NCI-H2227 treated with DMSO at 0.1 percent for 48 hours (cell line): ENCODE results near the gene TMEM50B.
"Not testable (repeated sequence)": the region's sequence is repeated elsewhere in the genome, so short reads cannot be mapped to it uniquely, and the experiment has no call there.

Experiments
- DNase-seq: peaks from one replicate; lab custom pipeline; 2025; lab: John Stamatoyannopoulos, UW

The TMEM50B gene

DNA sequence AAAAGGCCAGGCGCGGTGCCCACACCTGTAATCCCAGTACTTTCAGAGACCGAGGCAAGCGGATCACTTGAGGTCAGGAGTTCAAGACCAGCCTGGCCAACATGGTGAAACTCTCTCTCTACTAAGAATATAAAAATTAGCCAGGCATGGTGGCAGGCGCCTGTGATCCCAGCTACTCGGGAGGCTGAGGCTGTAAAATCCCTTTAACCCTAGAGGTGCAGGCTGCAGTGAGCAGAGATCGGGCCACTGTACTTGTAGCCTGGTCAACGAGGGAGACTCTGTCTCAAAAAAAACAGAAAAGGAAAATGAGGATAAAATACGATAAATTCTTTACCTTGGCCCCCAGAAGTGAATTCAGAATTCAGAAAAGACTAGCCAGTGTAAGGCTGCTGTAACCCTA is 1.6 kb downstream of the TMEM50B start:
- DNase-seq, result no peak

DNA sequence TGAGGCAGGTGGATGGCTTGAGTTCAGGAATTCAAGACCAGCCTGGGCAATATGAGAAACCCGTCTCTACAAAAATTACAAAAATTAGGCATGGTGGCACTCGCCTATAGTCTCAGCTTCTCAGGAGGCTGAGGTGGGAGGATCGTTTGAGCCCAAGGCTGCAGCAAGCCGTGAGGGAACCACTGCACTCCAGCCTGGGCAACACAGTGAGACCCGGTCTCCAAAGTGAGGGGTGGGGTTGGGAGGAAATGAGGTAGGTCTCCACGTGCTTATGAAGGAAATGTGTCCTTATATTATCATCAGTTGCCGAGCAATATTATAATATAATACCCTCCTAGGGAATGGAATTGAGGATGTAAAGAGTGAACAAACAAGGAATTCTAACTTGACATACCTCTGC is 2.7 kb downstream of the TMEM50B start:
- DNase-seq, result no peak

DNA sequence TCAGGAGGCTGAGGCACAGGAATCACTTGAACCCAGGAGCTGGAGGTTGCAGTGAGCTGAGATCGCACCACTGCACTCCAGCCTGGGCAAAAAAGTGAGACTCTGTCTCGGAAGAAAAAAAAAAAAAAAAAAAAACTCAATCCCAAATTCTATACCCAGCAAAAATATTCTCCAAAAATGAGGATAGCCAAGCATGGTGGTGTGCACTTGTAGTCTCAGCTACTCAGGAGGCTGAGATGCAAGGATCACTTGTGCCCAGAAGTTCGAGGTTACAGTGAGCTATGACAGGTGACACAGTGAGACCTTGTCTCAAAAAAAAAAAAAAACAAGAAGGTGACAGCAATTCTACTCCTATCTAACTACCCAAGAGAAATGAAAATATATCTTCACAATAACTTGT is 6.4 kb downstream of the TMEM50B start:
- no peak for DNase-seq

DNA sequence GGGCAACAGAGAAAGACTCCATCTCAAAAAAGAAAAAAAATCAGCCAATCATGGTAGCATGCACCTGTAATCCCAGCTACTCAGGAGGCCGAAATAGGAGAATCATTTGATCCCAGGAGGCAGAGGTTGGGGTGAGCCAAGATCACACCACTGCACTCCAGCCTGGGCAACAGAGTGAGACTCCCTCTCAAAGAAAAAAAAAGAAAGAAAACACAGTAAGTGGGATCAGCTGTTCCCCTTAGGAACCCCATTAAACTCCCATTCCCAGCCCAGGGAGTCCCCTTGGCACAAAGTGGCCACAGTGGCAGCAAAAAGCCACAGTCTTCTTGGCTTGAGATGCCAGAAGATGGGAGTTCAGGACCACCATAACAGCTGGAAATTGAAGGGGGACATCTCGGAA is 9.1 kb downstream of the TMEM50B start:
- DNase-seq, result no peak

DNA sequence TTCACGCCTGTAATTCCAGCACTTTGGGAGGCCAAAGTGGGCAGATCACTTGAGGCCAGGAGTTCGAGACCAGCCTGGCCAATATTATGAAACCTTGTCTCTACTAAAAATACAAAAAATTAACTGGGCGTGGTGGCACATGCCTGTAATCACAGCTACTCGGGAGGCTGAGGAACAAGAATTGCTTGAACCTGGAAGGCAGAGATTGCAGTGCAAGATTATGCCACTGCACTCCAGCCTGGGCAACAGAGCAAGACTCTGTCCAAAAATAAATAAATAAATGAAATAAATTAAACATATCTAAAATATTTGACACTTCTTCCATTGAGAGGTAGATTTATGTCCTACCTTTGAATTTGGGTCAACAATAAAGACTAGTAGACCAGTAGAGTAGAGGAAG is 10.6 kb downstream of the TMEM50B start:
- DNase-seq, result not testable (repeated sequence)

DNA sequence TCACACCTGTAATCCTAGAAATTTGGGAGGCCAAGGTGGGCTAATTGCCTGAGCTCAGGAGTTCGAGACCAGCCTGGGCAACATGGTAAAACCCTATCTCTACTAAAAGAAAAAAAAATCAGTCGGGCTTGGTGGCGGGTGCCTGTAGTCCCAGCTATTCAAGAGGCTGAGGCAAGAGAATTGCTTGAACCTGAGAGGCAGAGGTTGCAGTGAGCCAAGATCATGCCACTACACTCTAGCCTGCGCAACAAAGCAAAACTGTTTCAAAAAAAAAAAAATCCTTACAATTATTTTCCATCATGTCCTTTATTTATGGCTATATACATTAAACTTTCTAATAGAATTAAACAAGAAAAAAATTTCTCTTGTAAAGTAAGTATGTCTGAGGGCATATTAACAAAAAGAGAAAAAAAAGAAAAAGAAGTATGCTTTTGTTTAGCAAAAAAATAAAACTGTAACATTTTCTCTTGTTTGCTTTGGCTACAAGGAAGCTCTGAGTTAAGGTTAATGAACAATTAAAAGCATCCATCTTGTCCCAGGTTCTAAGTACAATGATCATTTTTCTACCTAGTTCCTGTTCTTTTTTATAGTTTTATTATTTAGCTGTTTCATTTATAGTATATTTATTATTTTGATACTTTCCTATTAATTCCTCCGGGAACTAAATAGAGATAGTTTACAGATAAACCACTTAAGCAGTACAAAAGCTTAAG is 18.1 kb downstream of the TMEM50B start:
- DNase-seq, result no peak

DNA sequence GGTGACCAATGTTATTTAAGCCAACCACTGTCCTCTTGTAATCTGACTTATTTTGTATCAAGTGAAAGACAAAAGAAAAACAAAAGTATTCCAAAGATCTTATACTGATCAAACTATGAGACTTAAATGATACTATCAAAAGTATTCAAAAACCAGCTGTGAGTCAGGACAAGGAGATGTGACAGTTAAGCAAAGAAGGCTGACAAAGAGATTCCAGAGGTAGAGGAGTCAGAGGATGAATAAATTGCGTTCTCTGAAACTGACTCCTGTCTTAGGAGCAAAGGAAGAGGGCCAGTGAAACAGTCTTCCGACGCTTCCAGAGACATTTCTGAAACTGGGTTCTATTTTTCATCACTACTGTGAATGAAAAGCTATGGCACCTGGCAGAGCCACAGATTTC is 20.9 kb downstream of the TMEM50B start:
- DNase-seq, result no peak

DNA sequence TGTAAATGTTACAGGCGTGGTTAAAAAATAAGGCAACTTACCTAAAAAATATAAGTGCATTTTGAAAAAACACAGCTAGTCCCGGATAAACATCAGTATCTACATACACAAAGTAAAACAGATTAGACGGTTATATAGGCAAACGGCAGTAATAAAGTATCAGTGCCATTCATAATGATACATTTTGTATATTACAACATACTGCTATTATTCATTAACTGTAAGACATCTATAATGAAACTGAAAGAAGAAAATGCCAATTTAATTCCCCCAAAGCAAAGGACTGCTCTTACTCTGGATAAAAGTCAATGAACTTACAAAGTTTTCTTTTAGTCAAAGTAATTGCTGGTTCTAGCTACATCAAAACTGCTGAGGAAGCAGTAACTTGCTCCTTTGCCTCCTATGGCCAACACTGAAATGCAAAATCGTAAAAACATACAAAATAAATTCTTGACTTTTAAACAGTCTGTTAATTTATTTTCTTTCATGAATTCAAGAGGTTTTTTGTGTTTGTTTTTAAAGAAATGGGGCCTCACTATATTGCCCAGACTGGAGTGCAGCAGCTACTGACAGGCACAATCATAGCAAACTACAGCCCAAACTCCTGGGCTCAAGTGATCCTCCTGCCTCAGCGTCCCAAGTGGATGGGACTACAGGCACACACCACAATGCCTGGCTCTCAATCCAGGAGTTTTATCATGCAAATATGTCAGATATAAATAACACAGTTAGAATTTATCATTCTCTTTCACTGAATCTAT is 23.9 kb downstream of the TMEM50B start:
- no peak for DNase-seq

DNA sequence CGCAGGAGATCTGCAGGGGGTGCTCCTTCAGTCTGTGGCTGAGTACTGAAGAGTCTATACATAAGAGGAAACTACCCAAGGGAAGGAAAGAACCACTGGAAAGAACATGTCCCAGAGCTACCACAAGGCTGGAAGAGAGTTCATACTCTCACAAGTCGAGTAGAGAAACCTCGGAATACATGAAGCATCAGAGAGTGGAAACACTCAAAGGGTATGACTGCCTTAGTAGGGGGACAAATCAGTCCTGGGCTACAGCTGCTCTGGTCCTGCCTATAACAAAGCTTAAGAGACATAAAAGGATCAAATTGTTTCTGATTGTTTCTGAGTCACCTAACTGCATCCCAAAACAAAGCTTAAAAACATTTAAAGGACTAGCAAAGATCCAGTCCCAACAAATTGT is 27.4 kb downstream of the TMEM50B start:
- DNase-seq, result no peak

DNA sequence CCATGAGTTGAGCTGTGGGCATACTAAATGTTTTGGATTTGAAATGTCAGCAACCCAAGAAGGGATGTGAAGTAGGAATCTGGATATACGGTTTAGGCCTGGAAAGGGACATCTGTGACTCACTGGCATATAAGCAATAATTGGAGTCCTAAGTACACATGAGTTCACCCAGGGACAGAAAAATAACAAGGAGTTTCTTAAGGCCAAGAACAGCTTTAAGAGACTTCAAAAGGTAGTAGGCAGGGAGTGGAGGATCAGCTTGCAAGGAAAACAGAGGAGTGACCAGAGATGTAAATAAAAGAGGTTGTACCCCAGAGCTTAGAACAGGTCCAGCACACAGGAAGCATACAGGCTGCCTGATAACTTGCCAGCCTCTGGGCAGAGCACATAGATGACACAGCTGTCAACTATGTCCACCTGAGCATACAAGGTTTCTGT is 28.1 kb downstream of the TMEM50B start:
- no peak for DNase-seq

DNA sequence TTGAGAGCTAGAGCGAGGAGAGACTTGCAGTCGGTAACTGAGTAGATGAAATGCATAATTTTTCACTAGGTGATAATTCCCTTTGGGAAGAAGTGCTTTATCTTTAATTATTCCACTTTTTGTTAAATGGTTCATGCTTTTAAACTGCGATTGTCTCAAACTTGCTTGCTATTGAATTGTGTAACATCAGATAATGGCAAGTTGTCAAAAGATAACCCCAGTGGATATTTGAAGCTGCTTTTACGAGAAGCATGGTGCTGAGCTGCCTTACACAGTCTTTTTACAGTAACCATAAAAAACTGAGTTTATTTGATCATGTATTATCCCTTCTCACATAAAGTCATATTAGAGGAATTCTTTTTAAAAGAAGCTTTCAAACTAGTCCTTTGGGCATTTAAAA is 30.2 kb downstream of the TMEM50B start:
- DNase-seq, result no peak

DNA sequence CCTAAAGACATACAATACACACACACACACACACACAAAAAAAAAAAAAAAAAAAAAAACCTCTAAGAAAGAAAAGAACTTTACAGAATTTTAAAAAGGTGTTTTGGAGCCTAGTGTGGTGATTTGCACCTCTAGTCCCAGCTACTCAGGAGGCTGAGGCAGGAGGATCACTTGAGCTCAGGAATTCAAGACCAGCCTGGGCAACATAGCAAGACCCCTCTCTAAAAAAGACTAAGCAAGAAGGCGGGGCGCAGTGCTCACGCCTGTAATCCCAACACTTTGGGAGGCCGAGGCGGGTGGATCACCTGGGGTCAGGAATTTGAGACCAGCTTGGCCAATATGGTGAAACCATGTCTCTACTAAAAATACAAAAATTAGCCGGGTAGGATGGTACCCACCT is 33.2 kb downstream of the TMEM50B start:
- DNase-seq, result not testable (repeated sequence)

DNA sequence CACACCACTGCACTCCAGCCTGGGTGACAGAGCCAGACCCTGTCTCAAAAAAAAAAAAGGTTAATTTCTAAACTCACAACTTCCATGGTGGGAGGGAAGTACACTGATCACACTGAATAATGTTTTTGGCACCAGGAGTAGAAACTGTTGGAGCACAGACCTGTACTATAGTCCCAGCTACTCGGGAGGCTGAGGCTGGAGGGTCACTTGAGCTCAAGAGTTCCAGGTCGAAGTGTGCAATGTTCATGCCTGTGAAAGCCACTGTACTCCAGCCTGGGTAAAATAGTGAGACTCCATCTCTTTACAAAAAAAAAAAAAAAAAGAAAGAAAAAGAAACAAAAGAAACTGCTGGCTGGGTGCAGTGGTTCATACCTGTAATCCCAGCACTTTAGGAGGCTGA is 35.3 kb downstream of the TMEM50B start:
- no peak for DNase-seq

DNA sequence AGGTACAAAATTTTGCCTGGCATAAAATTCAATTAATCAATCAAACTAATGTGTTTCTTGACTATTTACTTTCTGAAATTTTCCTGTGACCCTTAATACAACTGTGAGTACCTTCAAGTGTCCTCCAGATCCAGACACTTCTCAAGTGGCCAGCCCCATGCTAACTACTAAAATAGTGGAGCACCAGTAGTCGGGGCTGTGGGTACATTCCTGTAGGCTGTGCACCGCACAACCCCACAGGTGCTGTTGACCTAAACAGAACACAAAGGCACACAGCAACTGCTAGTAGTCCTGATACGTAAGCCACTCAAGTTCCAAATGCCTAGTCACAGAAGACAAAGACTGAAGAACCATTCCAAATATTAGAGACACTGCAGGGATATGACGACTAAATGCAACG is 36.6 kb downstream of the TMEM50B start:
- DNase-seq, result no peak

DNA sequence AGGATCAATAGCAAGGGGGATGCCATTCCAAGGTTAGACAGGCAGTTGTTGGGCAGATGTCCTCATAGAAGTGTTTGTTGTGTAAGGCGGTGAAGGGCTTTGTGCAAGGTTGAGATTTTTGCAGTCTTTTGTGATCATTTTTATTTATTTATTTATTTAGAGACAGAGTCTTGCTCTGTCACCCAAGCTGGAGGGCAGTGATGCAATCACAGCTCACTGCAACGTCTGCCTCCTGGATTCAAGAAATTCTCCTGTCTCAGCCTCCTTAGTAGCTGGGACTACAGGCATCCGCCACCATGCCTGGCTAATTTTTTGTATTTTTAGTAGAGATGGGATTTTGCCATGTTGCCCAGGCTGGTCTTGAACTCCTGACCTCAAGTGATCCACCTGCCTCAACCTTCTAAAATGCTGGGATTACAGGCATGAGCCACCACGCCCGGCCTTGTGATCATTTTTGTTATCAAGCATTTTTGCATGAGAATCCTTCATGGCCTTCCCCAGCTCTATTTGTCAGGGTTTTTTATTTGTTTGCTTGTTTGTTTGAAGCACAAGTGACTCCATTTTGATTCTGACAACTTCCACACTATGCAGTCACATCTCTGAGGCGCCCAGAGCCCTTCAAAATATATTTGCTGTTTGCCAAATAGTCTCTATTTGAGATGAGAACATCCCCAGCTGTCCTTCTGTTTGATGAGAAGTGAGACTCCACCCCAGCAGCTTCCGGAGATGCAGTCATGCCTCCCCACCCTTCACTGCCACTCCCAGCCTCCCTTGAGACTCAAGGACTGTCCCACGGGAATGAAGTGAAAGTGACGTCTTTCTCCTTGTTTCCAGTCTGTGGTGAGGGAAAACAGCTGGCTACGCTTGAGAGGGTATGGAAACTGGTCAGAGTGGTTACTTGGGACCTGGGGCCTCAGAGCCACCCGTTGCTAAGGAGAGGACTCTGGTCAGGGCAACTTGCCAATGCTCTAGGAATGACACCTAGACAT is 38.0 kb downstream of the TMEM50B start:
- DNase-seq, result no peak

DNA sequence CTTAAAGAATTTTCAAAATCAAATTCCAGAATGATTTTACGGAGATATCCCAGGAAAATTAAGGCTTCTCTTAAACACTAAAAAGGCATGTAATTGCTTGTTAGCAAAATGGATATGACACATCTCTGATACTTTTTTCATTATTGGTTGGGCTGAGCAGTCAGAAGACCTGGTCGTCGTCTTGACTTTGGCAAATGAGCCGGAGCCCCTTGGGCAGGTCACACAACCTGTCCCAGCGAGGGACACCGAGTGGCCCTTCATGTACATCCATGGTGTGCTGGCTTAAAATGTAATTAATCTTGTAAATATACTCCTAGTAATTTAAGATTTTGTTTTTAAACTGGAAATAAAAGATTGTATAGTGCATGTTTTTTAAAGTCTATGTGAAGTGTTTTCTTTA is 42.6 kb downstream of the TMEM50B start:
- no peak for DNase-seq

DNA sequence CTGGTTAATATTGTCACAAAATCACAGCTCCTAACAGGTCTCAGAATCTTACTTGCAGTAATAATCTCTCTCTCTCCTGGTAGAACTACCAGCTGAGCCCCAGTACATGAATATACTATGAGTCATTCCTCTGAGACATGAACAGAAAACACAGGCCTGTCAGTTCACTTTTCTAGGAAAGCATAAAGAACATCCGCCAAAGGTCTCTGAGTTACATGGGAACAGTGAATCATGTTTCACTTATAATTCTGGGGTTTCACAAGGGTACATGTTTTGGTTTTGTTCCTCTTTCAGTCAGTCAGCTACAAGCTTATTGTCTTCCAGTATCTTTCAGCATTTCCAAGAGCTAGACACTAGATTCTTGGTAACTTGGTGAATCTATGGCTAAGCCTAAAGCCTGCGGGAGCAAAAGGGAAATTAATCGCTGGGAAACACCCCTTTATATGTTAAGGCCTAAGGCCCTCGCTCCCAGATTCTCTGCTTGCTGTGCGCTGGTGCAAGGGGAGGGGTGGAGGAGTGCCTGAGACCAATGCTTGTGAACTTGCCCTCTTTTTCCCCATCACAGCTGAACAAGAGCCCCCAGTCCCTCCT is 44.9 kb downstream of the TMEM50B start:
- DNase-seq, result no peak

DNA sequence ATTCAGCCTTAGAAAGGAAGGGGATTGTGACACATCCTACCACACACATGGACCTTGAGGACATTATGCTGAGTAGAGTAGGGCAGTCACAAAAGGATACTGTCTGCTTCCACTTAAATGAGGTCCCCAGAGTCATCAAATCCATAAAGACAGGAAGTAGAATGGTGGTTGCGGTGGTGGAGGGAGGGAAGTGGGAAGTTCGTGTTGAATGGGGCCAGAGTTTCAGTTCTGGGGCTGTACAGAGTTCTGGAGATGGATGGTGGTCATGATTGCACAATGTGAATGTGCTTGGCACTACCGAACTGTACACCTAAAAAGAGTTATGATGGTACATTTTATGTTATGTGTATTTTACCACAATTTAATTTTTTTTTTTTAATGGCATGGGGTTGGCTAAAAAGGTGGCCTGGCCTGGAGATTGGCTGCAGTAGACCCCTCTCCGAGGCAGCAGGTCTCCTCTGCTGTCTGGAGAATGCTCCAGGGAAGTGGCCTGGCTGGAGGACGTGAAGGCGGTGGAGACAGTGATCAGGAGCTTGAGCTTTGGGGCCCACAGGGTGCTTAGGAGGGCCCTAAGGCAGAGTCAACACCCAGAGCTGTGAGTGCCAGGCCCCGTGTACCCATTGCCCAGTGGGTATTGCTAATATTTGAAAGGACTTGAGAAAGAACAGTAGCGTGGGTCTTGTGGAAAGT is 46.2 kb downstream of the TMEM50B start:
- no peak for DNase-seq

DNA sequence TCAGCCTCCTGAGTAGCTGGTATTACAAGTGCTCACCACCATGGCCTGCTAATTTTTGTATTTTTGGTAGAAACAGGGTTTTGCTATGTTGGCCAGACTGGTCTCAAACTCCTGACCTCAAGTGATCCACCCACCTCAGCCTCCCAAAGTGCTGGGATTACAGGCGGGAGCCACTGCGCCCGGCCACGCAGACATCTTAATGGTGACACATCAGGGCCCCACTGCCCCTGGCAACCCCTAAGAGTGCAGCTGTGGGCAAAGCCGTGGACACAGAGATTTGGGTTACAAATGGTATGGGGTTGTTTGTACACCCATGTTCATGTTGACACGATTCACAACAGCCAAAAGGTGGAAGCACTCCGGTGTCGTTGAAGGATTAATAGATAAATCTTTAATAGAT is 46.8 kb downstream of the TMEM50B start:
- no peak for DNase-seq

DNA sequence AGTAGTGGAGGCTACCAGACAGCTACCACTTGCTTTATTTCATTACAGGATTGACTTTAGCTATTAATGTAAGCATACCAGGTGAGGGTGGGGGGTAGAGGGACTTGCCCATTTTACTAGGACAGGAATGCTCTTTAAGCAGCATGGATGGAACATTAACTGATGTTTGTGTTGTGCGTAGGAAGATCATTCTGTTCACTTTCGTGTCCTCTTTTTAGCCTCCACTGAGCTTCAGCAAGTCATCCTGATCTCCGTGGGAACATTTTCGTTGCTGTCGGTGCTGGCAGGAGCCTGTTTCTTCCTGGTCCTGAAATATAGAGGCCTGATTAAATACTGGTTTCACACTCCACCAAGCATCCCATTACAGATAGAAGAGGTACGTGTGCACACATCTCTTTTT is 47.3 kb downstream of the TMEM50B start:
- DNase-seq, result no peak

DNA sequence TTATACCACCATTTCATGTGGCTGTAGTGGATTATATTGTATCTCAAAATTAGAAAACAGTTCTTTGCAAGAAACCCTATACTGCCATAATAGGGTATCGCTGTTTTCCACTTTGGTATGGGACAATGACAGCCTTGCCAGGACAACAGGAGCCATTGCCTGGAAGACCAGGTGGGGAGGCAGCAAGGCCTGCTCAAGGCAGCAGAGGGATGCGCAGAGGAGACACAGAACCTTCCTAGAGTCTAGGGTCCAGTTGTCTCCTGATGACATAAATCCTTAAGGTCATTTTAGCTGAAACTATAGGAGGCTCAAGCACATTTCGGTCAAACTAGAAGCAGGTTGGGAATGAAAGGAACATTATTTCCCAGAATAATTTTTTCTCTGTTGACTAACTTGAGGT is 48.9 kb downstream of the TMEM50B start:
- no peak for DNase-seq

DNA sequence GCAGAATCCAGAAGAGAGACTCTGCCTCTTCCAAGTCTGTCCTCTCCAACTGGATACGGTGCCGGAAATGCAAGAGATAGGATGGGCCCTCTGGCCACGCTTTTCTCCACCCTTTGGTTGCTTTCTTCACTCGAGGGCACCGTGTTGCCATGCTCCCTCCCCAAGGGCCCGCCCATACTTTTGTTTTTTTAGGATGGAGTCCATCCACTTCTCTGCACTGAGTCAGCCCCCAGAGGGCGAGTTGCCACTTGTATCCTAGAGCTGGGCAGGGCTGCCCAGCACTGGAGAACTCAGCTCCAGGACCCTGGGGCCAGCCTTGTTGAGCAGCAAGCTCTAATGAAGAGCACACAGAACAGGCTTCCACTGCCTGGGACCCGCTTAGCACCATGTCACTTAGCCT is 51.1 kb downstream of the TMEM50B start:
- DNase-seq, result no peak
